ENCODE results near the gene ETV6.

DNA sequence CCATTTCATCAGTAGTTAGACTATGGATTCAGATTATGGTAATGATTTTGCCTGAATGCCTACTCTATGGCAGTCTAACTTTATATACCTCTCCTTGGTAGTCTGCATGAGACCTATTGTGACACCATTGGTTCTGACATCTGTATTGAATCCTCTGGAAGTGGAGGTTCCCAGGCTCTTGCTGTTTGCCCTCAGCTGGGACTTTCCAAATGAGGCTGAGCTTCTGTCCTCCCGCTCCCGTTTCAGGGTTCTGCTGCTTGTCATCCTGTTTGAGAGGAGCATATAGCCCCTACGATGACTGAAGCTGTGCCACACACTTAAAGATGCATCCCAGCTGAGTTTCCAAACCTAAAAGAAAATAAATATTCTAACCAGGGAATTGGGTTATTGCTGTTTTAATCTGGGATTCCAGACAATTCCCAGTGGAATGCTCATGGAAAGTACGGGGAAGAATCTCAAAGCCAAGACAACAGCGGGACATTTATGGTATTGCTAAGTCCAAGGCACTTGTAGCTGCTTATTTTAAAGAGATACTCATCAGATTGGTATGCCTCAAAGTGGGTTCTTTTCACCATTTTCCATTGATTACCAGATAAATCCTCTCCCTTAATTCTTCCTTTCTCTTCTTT, 105.9 kb downstream of the ETV6 start:
- TF ChIP-seq, protein P1, sequence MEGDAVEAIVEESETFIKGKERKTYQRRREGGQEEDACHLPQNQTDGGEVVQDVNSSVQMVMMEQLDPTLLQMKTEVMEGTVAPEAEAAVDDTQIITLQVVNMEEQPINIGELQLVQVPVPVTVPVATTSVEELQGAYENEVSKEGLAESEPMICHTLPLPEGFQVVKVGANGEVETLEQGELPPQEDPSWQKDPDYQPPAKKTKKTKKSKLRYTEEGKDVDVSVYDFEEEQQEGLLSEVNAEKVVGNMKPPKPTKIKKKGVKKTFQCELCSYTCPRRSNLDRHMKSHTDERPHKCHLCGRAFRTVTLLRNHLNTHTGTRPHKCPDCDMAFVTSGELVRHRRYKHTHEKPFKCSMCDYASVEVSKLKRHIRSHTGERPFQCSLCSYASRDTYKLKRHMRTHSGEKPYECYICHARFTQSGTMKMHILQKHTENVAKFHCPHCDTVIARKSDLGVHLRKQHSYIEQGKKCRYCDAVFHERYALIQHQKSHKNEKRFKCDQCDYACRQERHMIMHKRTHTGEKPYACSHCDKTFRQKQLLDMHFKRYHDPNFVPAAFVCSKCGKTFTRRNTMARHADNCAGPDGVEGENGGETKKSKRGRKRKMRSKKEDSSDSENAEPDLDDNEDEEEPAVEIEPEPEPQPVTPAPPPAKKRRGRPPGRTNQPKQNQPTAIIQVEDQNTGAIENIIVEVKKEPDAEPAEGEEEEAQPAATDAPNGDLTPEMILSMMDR (IDR thresholded peaks at IDR 0.05), result no peak
- TF ChIP-seq ZFX (IDR thresholded peaks at IDR 0.05; ENCODE audit: borderline replicate concordance), result no peak
